ENCODE data around the gene FOXA3.

- no peak for TF ChIP-seq SP1 (IDR thresholded peaks at IDR 0.05; ENCODE audit: low read depth)
- no peak for TF ChIP-seq POLR2A (IDR thresholded peaks at IDR 0.05; ENCODE audit: borderline replicate concordance, extremely low read depth, insufficient read depth, insufficient read length)
- no peak for TF ChIP-seq CTCF (IDR thresholded peaks at IDR 0.05 in 2 of 3, conservative IDR thresholded peaks at IDR 0.05 in 1 of 3; ENCODE audit: borderline replicate concordance in 1 of 3, insufficient read depth in 1 of 3, low read depth in 2 of 3, low read length in 2 of 3)
- no peak for TF ChIP-seq POLR2AphosphoS5 (IDR thresholded peaks at IDR 0.05; ENCODE audit: low read depth, low read length)
- no peak for TF ChIP-seq ZNF274 (IDR thresholded peaks at IDR 0.05; ENCODE audit: low read depth, low read length)
These were observed 38.9 kb upstream of the FOXA3 start for GRCh38 chr19:45825263-45825605.
